PC-3 (cell line): ENCODE results near the gene CRADD. TPM values are rescaled to one million over a fixed set of nuclear protein-coding genes. Genes with fewer than 3 reads are reported as not detected.

Experiments
- ATAC-seq: fragments of 200-7000 bp; cut with Tn5 transposase; 2 replicates; pipeline ENCODE4 v1.9.1; 2020; ENCODE audit warnings: mild to moderate bottlenecking, moderate library complexity
- BruUV-seq: library from RNA; stranded (reverse); fragments of 400-500 nt; replicated peaks from 2 replicates; lab custom pipeline; 2021; lab: Mats Ljungman, UMichigan
- CTCF ChIA-PET: fragments of 300-600 bp; sonication (Branson Sonifier 250); formaldehyde crosslinking; loops from one replicate; lab custom pipeline; 2022; ENCODE audit warnings: antibody characterized with exemption; lab: Charles Lee
- POLR2A ChIA-PET: fragments of 300-600 bp; sonication (Branson Sonifier 250); formaldehyde crosslinking; loops from one replicate; lab custom pipeline; 2022; ENCODE audit warnings: antibody characterized with exemption; ENCODE audit not compliant: unreplicated experiment; lab: Charles Lee
- DNase-seq: peaks from one replicate; pipeline ENCODE4 v3.0.0-alpha.2; 2015
- H2AFZ ChIP-seq: fragments of 300-600 bp; sonication (generic); 2 replicates; pipeline ENCODE4 v1.6.0; 2016; ENCODE audit warnings: antibody characterized with exemption, low read length
- H3F3A ChIP-seq: fragments of 300-600 bp; sonication (generic); one replicate; pipeline ENCODE4 v1.6.0; 2017; ENCODE audit warnings: antibody characterized with exemption, low read length, control low read depth, mild to moderate bottlenecking; ENCODE audit not compliant: unreplicated experiment
- H3K27ac ChIP-seq: fragments of 300-600 bp; sonication (generic); 2 replicates; pipeline ENCODE4 v1.5.1; 2016; ENCODE audit warnings: mild to moderate bottlenecking, low read length
- H3K27me3 ChIP-seq: fragments of 300-600 bp; sonication (generic); 2 replicates; pipeline ENCODE4 v1.6.1; 2016; ENCODE audit warnings: low read length, mixed read lengths
- H3K36me3 ChIP-seq: fragments of 300-600 bp; sonication (generic); 2 replicates; pipeline ENCODE4 v1.6.1; 2016; ENCODE audit warnings: low read depth, mixed run types, low read length, mixed read lengths
- H3K4me1 ChIP-seq: fragments of 300-600 bp; sonication (generic); 2 replicates; pipeline ENCODE4 v1.5.1; 2016; ENCODE audit warnings: low read length; ENCODE audit not compliant: insufficient read depth
- H3K4me2 ChIP-seq: fragments of 300-600 bp; sonication (generic); 2 replicates; pipeline ENCODE4 v1.6.0; 2016; ENCODE audit warnings: low read length
- H3K4me3 ChIP-seq: fragments of 300-600 bp; sonication (generic); 2 replicates; pipeline ENCODE4 v1.5.1; 2016; ENCODE audit warnings: mild to moderate bottlenecking, low read length, mixed read lengths
- H3K79me2 ChIP-seq: fragments of 300-600 bp; sonication (generic); 2 replicates; pipeline ENCODE4 v1.6.1; 2017; ENCODE audit warnings: low read length, mixed read lengths
- H3K9ac ChIP-seq: fragments of 300-600 bp; sonication (generic); 2 replicates; pipeline ENCODE4 v1.6.0; 2016; ENCODE audit warnings: mild to moderate bottlenecking, low read length
- H3K9me2 ChIP-seq: fragments of 300-600 bp; sonication (generic); replicated peaks from 2 replicates; pipeline ENCODE4 v1.6.1; 2016; ENCODE audit warnings: mixed run types, low read length, mixed read lengths
- H3K9me3 ChIP-seq: fragments of 300-600 bp; sonication (generic); 2 replicates; pipeline ENCODE4 v1.6.1; 2016; ENCODE audit warnings: low read length, mixed read lengths
- H4K20me1 ChIP-seq: fragments of 300-600 bp; sonication (generic); 2 replicates; pipeline ENCODE4 v1.6.1; 2016; ENCODE audit warnings: low read length, mixed read lengths
- EZH2 ChIP-seq: fragments of 300-600 bp; sonication (generic); IDR thresholded peaks from one replicate; pipeline ENCODE4 v1.6.1; 2017; ENCODE audit warnings: antibody characterized with exemption, mild to moderate bottlenecking, low read length; ENCODE audit not compliant: unreplicated experiment
- EZH2phosphoT487 ChIP-seq: fragments of 300-600 bp; sonication (generic); IDR thresholded peaks from 2 replicates; pipeline ENCODE4 v1.6.1; 2018; ENCODE audit warnings: mild to moderate bottlenecking, antibody characterized with exemption, low read length, borderline replicate concordance
- intact Hi-C: fragments of 100-400 bp; cut with micrococcal nuclease; formaldehyde crosslinking; loops from 2 replicates; pipeline ENCODE4 v1.9.0; 2023
- total RNA-seq: library from RNA; depleted of rRNA; stranded (reverse); fragments of >200 nt; gene quantifications from 2 replicates; pipeline ENCODE4 v1.2.3, GENCODE V29; 2014
- TF ChIP-seq, protein P1 (sequence below): fragments of 300-600 bp; sonication (generic); conservative IDR thresholded peaks from 2 replicates; pipeline ENCODE4 v1.5.1; 2017; ENCODE audit warnings: antibody characterized with exemption, low read depth, mild to moderate bottlenecking, low read length

CRADD gene
- total RNA-seq, 1 experiment from 2014 or later, result 11.4 TPM

DNA sequence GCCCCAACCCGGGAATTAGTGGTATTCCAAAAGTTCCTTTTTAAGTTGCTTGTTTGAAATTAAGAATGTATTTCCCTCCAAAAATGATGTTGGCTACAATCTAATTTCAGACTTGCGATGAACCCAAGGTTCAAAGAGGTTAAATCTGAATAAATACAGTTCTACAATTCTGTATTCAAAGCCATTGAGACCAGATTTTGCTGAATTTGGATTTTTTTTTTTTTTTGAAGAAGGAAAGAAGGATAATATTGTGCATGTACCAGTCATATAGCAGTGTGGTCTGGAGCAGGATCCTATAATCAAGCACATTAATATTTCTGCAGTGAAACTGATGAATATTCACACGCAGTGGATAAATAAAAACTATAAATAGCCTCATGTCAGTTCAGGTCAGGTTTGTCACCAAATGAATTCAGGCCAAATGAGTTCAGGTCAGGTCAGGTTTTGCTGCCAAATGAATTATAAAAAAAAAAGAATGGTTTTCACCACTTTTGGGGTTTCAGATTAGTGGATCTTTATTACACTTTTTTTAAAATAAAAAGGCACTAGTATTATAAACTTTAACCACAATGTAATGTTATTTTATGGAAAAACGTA, 69.5 kb downstream of the CRADD start:
- Histone ChIP-seq H3K27me3 (no peaks in the 10 kb centered on the region), H4K20me1 (no peaks in the 10 kb centered on the region), H3K9ac (no peak overlapping the region), H3K27ac (no peak overlapping the region), H3K9me3 (no peaks in the 10 kb centered on the region), H3K79me2 (no peaks in the 10 kb centered on the region), H3K4me2 (no peak overlapping the region), H3F3A (no peaks in the 10 kb centered on the region), H3K36me3 (no peaks in the 10 kb centered on the region), H3K4me3 (no peak overlapping the region), H2AFZ (no peak overlapping the region), H3K4me1 (peaks cover 8% of the 10 kb centered on the region; the same call in 1 of the 2 replicates), H3K9me2 (no peaks in the 10 kb centered on the region)
- DNase-seq, result no peak
- no peak for ATAC-seq
- ChIA-PET POLR2A (no interaction called here), CTCF (no interaction called here)
- TF ChIP-seq, protein P1, sequence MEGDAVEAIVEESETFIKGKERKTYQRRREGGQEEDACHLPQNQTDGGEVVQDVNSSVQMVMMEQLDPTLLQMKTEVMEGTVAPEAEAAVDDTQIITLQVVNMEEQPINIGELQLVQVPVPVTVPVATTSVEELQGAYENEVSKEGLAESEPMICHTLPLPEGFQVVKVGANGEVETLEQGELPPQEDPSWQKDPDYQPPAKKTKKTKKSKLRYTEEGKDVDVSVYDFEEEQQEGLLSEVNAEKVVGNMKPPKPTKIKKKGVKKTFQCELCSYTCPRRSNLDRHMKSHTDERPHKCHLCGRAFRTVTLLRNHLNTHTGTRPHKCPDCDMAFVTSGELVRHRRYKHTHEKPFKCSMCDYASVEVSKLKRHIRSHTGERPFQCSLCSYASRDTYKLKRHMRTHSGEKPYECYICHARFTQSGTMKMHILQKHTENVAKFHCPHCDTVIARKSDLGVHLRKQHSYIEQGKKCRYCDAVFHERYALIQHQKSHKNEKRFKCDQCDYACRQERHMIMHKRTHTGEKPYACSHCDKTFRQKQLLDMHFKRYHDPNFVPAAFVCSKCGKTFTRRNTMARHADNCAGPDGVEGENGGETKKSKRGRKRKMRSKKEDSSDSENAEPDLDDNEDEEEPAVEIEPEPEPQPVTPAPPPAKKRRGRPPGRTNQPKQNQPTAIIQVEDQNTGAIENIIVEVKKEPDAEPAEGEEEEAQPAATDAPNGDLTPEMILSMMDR, result no peak
- no peak for TF ChIP-seq EZH2phosphoT487
- intact Hi-C loops, result no loop called here
- BruUV-seq, result no TSS peak

DNA sequence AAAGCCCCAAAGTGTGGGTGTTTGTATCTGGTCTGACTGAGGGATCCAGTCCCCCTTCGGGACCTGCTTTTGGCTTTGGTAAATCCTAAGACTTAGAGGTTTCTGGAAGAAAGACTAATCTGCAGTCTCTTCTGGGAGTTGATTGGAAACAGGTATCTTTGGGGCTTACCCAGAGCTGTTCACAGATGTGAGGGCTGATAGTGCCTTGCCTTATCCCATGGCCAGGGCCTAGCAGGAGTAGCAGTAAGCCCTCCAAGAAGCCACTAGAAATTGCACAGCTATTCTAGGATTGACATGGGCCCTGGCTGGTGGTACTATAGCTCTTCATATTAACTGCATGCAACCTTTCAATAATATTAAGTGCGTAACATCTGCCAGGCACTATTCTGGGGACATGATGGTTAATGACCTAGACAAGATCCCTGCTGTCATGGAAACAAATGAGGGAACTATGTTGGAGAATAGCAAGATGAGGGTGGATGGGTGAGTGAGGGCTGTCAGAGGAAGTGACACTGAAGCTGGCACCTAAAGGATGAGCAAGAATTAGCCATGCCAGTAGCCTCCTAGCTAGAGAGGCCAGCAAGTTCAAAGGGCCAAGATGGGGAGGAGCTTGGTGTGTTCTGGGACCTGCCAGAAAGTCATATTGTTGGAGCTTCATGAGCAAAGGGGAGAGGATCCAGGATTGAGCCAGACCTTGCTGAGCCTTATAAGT, 71.7 kb downstream of the CRADD start:
- Histone ChIP-seq H3K36me3 (peaks cover 4% of the 10 kb centered on the region; the same call in 1 of the 2 replicates), H3K79me2 (no peaks in the 10 kb centered on the region), H3K9me3 (no peaks in the 10 kb centered on the region), H3K4me3 (no peak overlapping the region), H4K20me1 (no peaks in the 10 kb centered on the region), H3K27me3 (no peaks in the 10 kb centered on the region), H3K9ac (no peak overlapping the region), H2AFZ (no peak overlapping the region), H3F3A (no peaks in the 10 kb centered on the region), H3K27ac (no peak overlapping the region), H3K4me2 (no peak overlapping the region), H3K4me1 (no peaks in the 10 kb centered on the region), H3K9me2 (no peaks in the 10 kb centered on the region)
- TF ChIP-seq, protein P1, result no peak
- TF ChIP-seq EZH2phosphoT487, result no peak
- no peak for TF ChIP-seq EZH2
- ChIA-PET CTCF (no interaction called here), POLR2A (interaction anchor here (0.6 kb wide), 1 partner anchor 136 kb away, joined by 3 read pairs; no protein-coding TSS in a partner anchor)
- intact Hi-C loops, result no loop called here
- BruUV-seq, result no TSS peak
- no peak for ATAC-seq
- no peak for DNase-seq

DNA sequence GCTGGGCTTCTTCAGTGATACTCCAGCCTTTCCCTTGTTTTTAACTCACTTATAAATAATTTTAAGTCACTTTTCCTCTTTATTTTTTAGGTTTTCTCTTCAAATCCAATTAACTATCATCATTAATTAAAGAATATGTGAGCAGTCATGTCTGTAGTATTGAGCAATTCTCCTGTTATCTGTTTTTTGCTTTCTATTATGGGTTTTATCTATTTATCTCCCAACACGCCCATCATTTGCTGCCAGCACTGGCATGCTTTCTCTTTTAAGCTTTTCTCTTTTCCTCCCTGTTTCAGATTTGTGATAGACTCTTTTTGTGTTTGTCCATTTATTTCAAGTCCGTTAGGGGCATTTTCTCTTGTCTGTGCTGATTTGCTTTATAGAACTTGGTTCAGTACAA, 72.3 kb downstream of the CRADD start:
- ChIA-PET POLR2A (interaction anchor here (0.6 kb wide), 1 partner anchor 136 kb away, joined by 3 read pairs; no protein-coding TSS in a partner anchor), CTCF (no interaction called here)
- no peak overlapping the region for H3K4me3 ChIP-seq
- TF ChIP-seq EZH2phosphoT487 (no peak), EZH2 (no peak)
- TF ChIP-seq, protein P1, result no peak
- H2AFZ ChIP-seq, result no peak overlapping the region
- no peaks in the 10 kb centered on the region for H3K9me3 ChIP-seq
- intact Hi-C loops, result no loop called here
- H3K27me3 ChIP-seq, result no peaks in the 10 kb centered on the region
- H3K9ac ChIP-seq, result no peak overlapping the region
- H3F3A ChIP-seq, result no peaks in the 10 kb centered on the region
- H3K79me2 ChIP-seq, result no peaks in the 10 kb centered on the region
- H3K4me1 ChIP-seq, result no peaks in the 10 kb centered on the region
- peaks cover 4% of the 10 kb centered on the region; the same call in 1 of the 2 replicates for H3K36me3 ChIP-seq
- no peaks in the 10 kb centered on the region for H4K20me1 ChIP-seq
- no peak for ATAC-seq
- H3K9me2 ChIP-seq, result no peaks in the 10 kb centered on the region
- H3K27ac ChIP-seq, result no peak overlapping the region
- DNase-seq, result no peak
- H3K4me2 ChIP-seq, result no peak overlapping the region
- BruUV-seq, result no TSS peak
